AG08396 (cell line): ENCODE data around the gene TMEM221.
"Not testable (repeated sequence)": the region's sequence is repeated elsewhere in the genome, so short reads cannot be mapped to it uniquely, and the experiment has no call there.

ENCODE experiments used
- DNase-seq: peaks from one replicate; pipeline ENCODE4 v3.0.0; 2012; ENCODE audit warnings: low spot score, mixed read lengths

TMEM221 gene

GRCh38 chr19:17448131-17448967 lies at the start of gene TMEM221:
TSS of gene TMEM221 (minus strand) at chr19:17448668. CDS start at chr19:17448462, 206 bp downstream.
- DNase-seq, result peak; percentile 81

- DNase-seq, result no peak
These were observed 48.8 kb upstream of the TMEM221 start for GRCh38 chr19:17497149-17497798.

GRCh38 chr19:17496337-17496997 lies 48.0 kb upstream of the TMEM221 start:
- DNase-seq, result peak; percentile 77

GRCh38 chr19:17495639-17496296 lies 47.3 kb upstream of the TMEM221 start:
- no peak for DNase-seq

GRCh38 chr19:17491287-17491686 lies 42.8 kb upstream of the TMEM221 start:
- no peak for DNase-seq

- no peak for DNase-seq
These were observed 41.9 kb upstream of the TMEM221 start for GRCh38 chr19:17490411-17490810.

GRCh38 chr19:17489392-17490030 lies 41.0 kb upstream of the TMEM221 start:
- no peak for DNase-seq

GRCh38 chr19:17488593-17489391 lies 40.3 kb upstream of the TMEM221 start:
- no peak for DNase-seq

GRCh38 chr19:17487284-17488121 lies 39.0 kb upstream of the TMEM221 start:
- no peak for DNase-seq

GRCh38 chr19:17486545-17487240 lies 38.2 kb upstream of the TMEM221 start:
- no peak for DNase-seq

GRCh38 chr19:17484520-17485185 lies 36.2 kb upstream of the TMEM221 start:
- DNase-seq, result no peak

- no peak for DNase-seq
These were observed 35.1 kb upstream of the TMEM221 start for GRCh38 chr19:17483605-17484002.

- no peak for DNase-seq
These were observed 34.6 kb upstream of the TMEM221 start for GRCh38 chr19:17482877-17483604.

- no peak for DNase-seq
These were observed 33.5 kb upstream of the TMEM221 start for GRCh38 chr19:17481986-17482385.

GRCh38 chr19:17479325-17479791 lies 30.9 kb upstream of the TMEM221 start:
- DNase-seq, result no peak

- no peak for DNase-seq
These were observed 27.2 kb upstream of the TMEM221 start for GRCh38 chr19:17475541-17476115.

GRCh38 chr19:17475011-17475540 lies 26.6 kb upstream of the TMEM221 start:
- DNase-seq, result not testable (repeated sequence)
